B cell (primary cell): ENCODE data around the gene ABCA13. TPM values are rescaled to one million over a fixed set of nuclear protein-coding genes. Genes with fewer than 3 reads are reported as not detected.

Experiments used
- ATAC-seq: fragments of 200-7000 bp; cut with Tn5 transposase; one replicate; pipeline ENCODE4 v1.10.0; 2021; ENCODE audit warnings: low read depth, mild to moderate bottlenecking, moderate number of reproducible peaks, moderate library complexity
- CTCF ChIA-PET: fragments of 350-600 bp; sonication (Branson Sonifier 250); formaldehyde crosslinking; loops from one replicate; lab custom pipeline; 2021; ENCODE audit warnings: antibody characterized with exemption, inconsistent platforms; lab: Charles Lee
- POLR2A ChIA-PET: fragments of 350-600 bp; sonication (Branson Sonifier 250); formaldehyde crosslinking; loops from one replicate; lab custom pipeline; 2021; ENCODE audit warnings: antibody characterized with exemption; lab: Charles Lee
- DNase-seq: peaks from one replicate; pipeline ENCODE4 v3.0.0; 2013
- H2AFZ ChIP-seq: 2 replicates; pipeline ENCODE4 v1.6.1; 2012; ENCODE audit warnings: mild to moderate bottlenecking, low read depth, low read length; ENCODE audit not compliant: insufficient read depth, poor library complexity, severe bottlenecking
- H3K27ac ChIP-seq, 2 donors: 1 replicate in 1 of 2; 2 replicates in 1 of 2; pipeline ENCODE4 v1.5.1; 2012 to 2013; ENCODE audit warnings: low read length in 2 of 2, mild to moderate bottlenecking in 2 of 2, moderate library complexity in 1 of 2
- H3K27me3 ChIP-seq, 4 experiments: fragments of 200-600 bp in 1 of 4; sonication (generic) in 1 of 4; replicated peaks in 1 of 4; 1 replicate in 2 of 4; 2 replicates in 2 of 4; pipeline versions ENCODE4 v1.6.1 to v1.7.0; 2013 to 2016; ENCODE audit warnings: low read length in 3 of 4, mild to moderate bottlenecking in 2 of 4, mixed read lengths in 1 of 4, moderate library complexity in 1 of 4; ENCODE audit not compliant: insufficient read depth in 4 of 4, control insufficient read depth in 3 of 4; ENCODE audit errors: control extremely low read depth in 1 of 4
- H3K36me3 ChIP-seq, 2 experiments: replicated peaks in 1 of 2; 1 replicate in 1 of 2; 2 replicates in 1 of 2; pipeline versions ENCODE4 v1.6.1 to v1.7.1; 2013; ENCODE audit warnings: low read length in 1 of 2; ENCODE audit not compliant: insufficient read depth in 2 of 2, control insufficient read depth in 1 of 2; ENCODE audit errors: control extremely low read depth in 1 of 2, extremely low read depth in 1 of 2
- H3K4me1 ChIP-seq, 2 donors: fragments of 200-600 bp in 1 of 2; sonication (generic) in 1 of 2; 1 replicate in 1 of 2; 2 replicates in 1 of 2; pipeline versions ENCODE4 v1.5.1 to v1.6.1; 2013 to 2017; ENCODE audit warnings: low read length in 2 of 2; ENCODE audit not compliant: control insufficient read depth in 2 of 2, insufficient read depth in 2 of 2
- H3K4me2 ChIP-seq: replicated peaks from 2 replicates; pipeline ENCODE3; 2012; ENCODE audit warnings: mild to moderate bottlenecking, low read depth, low read length; ENCODE audit not compliant: poor library complexity, severe bottlenecking
- H3K4me3 ChIP-seq, 5 experiments: fragments of 200-600 bp in 1 of 5; sonication (generic) in 1 of 5; 1 replicate in 3 of 5; 2 replicates in 2 of 5; pipeline versions ENCODE4 v1.5.1 to v1.7.0; 2011 to 2016; ENCODE audit warnings: low read length in 4 of 5, mild to moderate bottlenecking in 4 of 5, low read depth in 2 of 5, control low read depth in 1 of 5, moderate library complexity in 1 of 5; ENCODE audit not compliant: insufficient read depth in 1 of 5; ENCODE audit errors: control extremely low read depth in 1 of 5, extremely low read depth in 1 of 5
- H3K79me2 ChIP-seq: fragments of 200-600 bp; sonication (generic); one replicate; pipeline ENCODE4 v1.6.0; 2016; ENCODE audit warnings: low read length; ENCODE audit not compliant: control insufficient read depth, insufficient read depth
- H3K9ac ChIP-seq: fragments of 200-600 bp; sonication (generic); 2 replicates; pipeline ENCODE4 v1.6.1; 2017; ENCODE audit warnings: mild to moderate bottlenecking, low read length, moderate library complexity
- H3K9me3 ChIP-seq, 3 donors: one replicate each; pipeline versions ENCODE4 v1.6.1 to v1.7.1; 2013; ENCODE audit warnings: low read length in 2 of 3; ENCODE audit not compliant: control insufficient read depth in 2 of 3, insufficient read depth in 1 of 3; ENCODE audit errors: control extremely low read depth in 1 of 3
- H4K20me1 ChIP-seq: 2 replicates; pipeline ENCODE4 v1.6.0; 2012; ENCODE audit warnings: mild to moderate bottlenecking, low read length; ENCODE audit not compliant: insufficient read depth, control insufficient read depth, poor library complexity, severe bottlenecking
- H3K27ac Mint-ChIP-seq: one replicate; pipeline ENCODE4 v1.8.0; 2021; ENCODE audit warnings: mixed read lengths
- H3K27me3 Mint-ChIP-seq: one replicate; pipeline ENCODE4 v1.8.0; 2021; ENCODE audit warnings: mixed read lengths
- H3K4me1 Mint-ChIP-seq: one replicate; pipeline ENCODE4 v1.8.0; 2021; ENCODE audit warnings: mixed read lengths
- H3K4me3 Mint-ChIP-seq: one replicate; pipeline ENCODE4 v1.8.0; 2021; ENCODE audit warnings: mixed read lengths
- H3K9me3 Mint-ChIP-seq: one replicate; pipeline ENCODE4 v1.8.0; 2022; ENCODE audit warnings: mixed read lengths; ENCODE audit not compliant: insufficient read depth
- CTCF ChIP-seq: fragments of 200-600 bp; IDR thresholded peaks from one replicate; pipeline ENCODE4 v1.8.0; 2022; ENCODE audit warnings: antibody characterized with exemption, mild to moderate bottlenecking
- EZH2 ChIP-seq: IDR thresholded peaks from 2 replicates; pipeline ENCODE4 v1.6.1; 2012; ENCODE audit warnings: borderline replicate concordance, low read depth, mild to moderate bottlenecking, moderate library complexity, low read length; ENCODE audit not compliant: insufficient read depth, poor library complexity, severe bottlenecking
- WGBS: methylation state at CpG from one replicate; pipeline ENCODE4 v1.1.5; 2013; ENCODE audit warnings: missing lambda C conversion rate; ENCODE audit not compliant: insufficient coverage; 5-methylcytosine and 5-hydroxymethylcytosine counted together
- intact Hi-C: fragments of 100-400 bp; cut with micrococcal nuclease; formaldehyde crosslinking; loops from one replicate; pipeline ENCODE4 v1.10.0; 2022
- polyA plus RNA-seq: library from polyadenylated mRNA; depleted of rRNA; stranded (reverse); fragments of >200 nt; gene quantifications from 2 replicates; pipeline ENCODE4 v1.2.3, GENCODE V29; 2012
- total RNA-seq, 2 donors: library from RNA; stranded (reverse); fragments of 120-200 nt in 1 of 2; gene quantifications; 1 replicate in 1 of 2; 2 replicates in 1 of 2; pipeline versions ENCODE4 v1.2.3 to v1.2.4, GENCODE V29; 2013 to 2022

ABCA13 gene
- total and polyA plus RNA-seq, 2 donors (not counting 1 experiment from before 2014, with no cell fraction given), result not detected

GRCh38 chr7:48525736-48526732 is 354.8 kb downstream of the ABCA13 start:
- no peak overlapping the region for H2AFZ ChIP-seq
- no peaks in the 10 kb centered on the region for H3K27me3 Mint-ChIP-seq
- H3K27me3 ChIP-seq, result no peaks in the 10 kb centered on the region
- H3K4me1 Mint-ChIP-seq, result no peaks in the 10 kb centered on the region
- H3K9me3 ChIP-seq, result no peaks in the 10 kb centered on the region
- H3K4me3 ChIP-seq, result no peak overlapping the region
- no peaks in the 10 kb centered on the region for H3K79me2 ChIP-seq
- H4K20me1 ChIP-seq, result no peaks in the 10 kb centered on the region
- WGBS, result 63% methylated on average over 1 of the region's 3 CpGs
- H3K9ac ChIP-seq, result no peak overlapping the region
- H3K9me3 Mint-ChIP-seq, result no peaks in the 10 kb centered on the region
- no peak overlapping the region for H3K4me2 ChIP-seq
- no peak for DNase-seq
- ATAC-seq, result no peak
- intact Hi-C loops, result no loop called here
- ChIA-PET CTCF (no interaction called here), POLR2A (no interaction called here)
- H3K36me3 ChIP-seq, result no peaks in the 10 kb centered on the region
- H3K27ac Mint-ChIP-seq, result no peak overlapping the region
- H3K4me3 Mint-ChIP-seq, result no peak overlapping the region
- no peaks in the 10 kb centered on the region for H3K4me1 ChIP-seq
- H3K27ac ChIP-seq, result no peak overlapping the region
- no peak for TF ChIP-seq CTCF
- no peak for TF ChIP-seq EZH2

DNA sequence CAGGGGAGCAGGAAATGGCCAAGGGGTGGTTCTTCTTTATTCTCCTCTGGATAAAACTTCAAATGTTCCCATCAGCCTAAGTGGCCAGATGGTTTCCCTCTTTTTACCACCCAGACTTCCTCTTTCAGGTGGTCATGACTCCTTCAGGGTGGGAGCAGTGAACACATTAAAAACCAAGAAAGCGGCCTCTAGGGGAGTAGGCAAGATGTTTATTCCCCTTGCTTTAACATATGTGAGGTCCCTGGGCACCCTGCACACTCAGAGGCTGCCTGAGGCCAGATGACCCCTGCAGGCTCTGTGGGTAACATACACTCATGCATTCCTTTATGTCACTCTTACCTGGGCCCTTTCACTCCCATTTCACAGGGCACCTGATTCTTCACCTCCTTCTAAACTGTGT is 357.4 kb downstream of the ABCA13 start:
- Histone ChIP-seq H3K79me2 (no peaks in the 10 kb centered on the region), H3K4me3 (no peak overlapping the region), H3K27me3 (no peaks in the 10 kb centered on the region), H3K9me3 (no peaks in the 10 kb centered on the region), H2AFZ (no peak overlapping the region), H4K20me1 (no peaks in the 10 kb centered on the region), H3K9ac (no peak overlapping the region), H3K36me3 (no peaks in the 10 kb centered on the region), H3K27ac (no peak overlapping the region), H3K4me1 (no peaks in the 10 kb centered on the region), H3K4me2 (no peak overlapping the region)
- TF ChIP-seq EZH2 (no peak), CTCF (no peak)
- ATAC-seq (no peak), DNase-seq (no peak)
- H3K27me3 Mint-ChIP-seq, result no peaks in the 10 kb centered on the region
- intact Hi-C loops, result no loop called here
- no peaks in the 10 kb centered on the region for H3K4me1 Mint-ChIP-seq
- CTCF ChIA-PET, result no interaction called here
- H3K9me3 Mint-ChIP-seq, result no peaks in the 10 kb centered on the region
- no peak overlapping the region for H3K27ac Mint-ChIP-seq
- WGBS, result 100% methylated on average over 1 of the region's 1 CpG
- H3K4me3 Mint-ChIP-seq, result no peak overlapping the region
- POLR2A ChIA-PET, result no interaction called here
